ENCODE data around the gene CYP2A7. TPM values are rescaled to one million over a fixed set of nuclear protein-coding genes. Genes with fewer than 3 reads are reported as not detected.
"Not testable (repeated sequence)": the region's sequence is repeated elsewhere in the genome, so short reads cannot be mapped to it uniquely, and the experiment has no call there.

CYP2A7 gene
- polyA plus RNA-seq, 2 donors: 0.20 TPM; not detected in 1

GRCh38 chr19:40843653-40844052 lies 38.4 kb downstream of the CYP2A7 start:
- not testable (repeated sequence) for H3K4me3 ChIP-seq (ENCODE audit: low read depth in 1 of 2, low read length in 2 of 2); H3K36me3 ChIP-seq (ENCODE audit: control insufficient read depth in 2 of 2, insufficient read depth in 2 of 2, low read length in 1 of 2); H3K9me3 ChIP-seq (ENCODE audit: control insufficient read depth in 2 of 2, insufficient read depth in 1 of 2, low read depth in 1 of 2, low read length in 1 of 2); H3K27ac ChIP-seq (ENCODE audit: low read depth in 2 of 2, low read length in 1 of 2); H3K27me3 ChIP-seq (ENCODE audit: control insufficient read depth in 1 of 2, insufficient read depth in 2 of 2, low read length in 2 of 2); H3K4me1 ChIP-seq (ENCODE audit: control insufficient read depth in 2 of 2, insufficient read depth in 2 of 2, low read length in 1 of 2)
- 3 to 4% methylated on average over 13 to 16 of the region's 19 CpGs for WGBS, 2 donors

DNA sequence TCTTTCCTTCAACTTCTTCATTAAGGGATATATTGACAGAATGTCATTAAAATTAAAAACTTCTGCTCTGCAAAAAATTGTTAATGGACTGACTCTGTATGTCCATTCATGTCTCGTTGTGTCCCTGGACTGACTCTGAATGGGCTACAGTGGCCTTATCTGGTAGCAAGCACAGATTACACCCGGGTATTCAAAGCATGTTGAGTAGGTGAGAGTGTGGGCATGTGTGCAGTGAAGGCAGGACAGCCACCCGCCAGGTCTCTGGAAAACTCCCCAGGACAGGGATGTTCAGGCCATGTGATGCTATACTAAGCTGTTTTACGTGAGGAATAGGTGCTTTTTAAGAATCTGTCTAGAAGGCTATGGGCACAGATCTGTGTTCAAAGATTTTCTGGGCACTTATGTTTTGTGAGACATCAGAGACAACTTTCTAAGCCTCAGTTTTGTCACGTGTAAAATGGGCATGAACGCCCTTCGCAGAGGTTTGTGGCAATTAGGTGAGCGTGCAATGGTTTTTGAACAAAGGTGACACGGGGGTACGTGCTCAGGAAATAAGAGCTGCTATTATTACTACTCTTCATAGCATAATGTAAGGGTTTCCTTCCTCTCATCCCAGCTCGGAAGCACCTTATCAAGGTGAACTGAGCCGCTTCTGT lies 38.9 kb downstream of the CYP2A7 start:
- H3K36me3 ChIP-seq (ENCODE audit: control insufficient read depth in 2 of 2, insufficient read depth in 2 of 2, low read length in 1 of 2); H3K4me3 ChIP-seq (ENCODE audit: low read depth in 1 of 2, low read length in 2 of 2); H3K27me3 ChIP-seq (ENCODE audit: control insufficient read depth in 1 of 2, insufficient read depth in 2 of 2, low read length in 2 of 2); H3K4me1 ChIP-seq (ENCODE audit: control insufficient read depth in 2 of 2, insufficient read depth in 2 of 2, low read length in 1 of 2); H3K9me3 ChIP-seq (ENCODE audit: control insufficient read depth in 2 of 2, insufficient read depth in 1 of 2, low read depth in 1 of 2, low read length in 1 of 2); H3K27ac ChIP-seq (ENCODE audit: low read depth in 2 of 2, low read length in 1 of 2): not testable (repeated sequence)
- whole genome bisulfite sequencing, 2 donors: 38 to 47% methylated on average over 9 to 10 of the region's 12 CpGs

DNA sequence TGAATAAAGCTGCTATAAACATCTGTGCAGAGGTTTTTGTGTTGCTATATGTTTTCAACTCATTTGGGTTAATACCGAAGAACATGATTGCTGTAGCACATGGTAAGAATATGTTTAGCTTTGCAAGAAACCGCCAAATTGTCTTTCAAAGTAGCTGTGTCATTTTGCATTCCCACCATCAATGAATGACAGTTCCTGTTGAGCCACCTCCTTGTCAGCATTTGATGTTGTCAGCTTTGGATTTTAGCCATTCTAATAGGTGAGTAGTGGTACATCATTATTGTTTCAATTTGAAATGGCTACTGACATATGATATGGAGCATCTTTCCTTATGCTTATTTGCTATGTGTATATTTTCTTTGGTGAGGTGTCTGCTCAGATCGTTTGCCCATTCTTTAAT lies 40.0 kb downstream of the CYP2A7 start:
- not testable (repeated sequence) for H3K36me3 ChIP-seq (ENCODE audit: control insufficient read depth in 2 of 2, insufficient read depth in 2 of 2, low read length in 1 of 2); H3K4me1 ChIP-seq (ENCODE audit: control insufficient read depth in 2 of 2, insufficient read depth in 2 of 2, low read length in 1 of 2); H3K4me3 ChIP-seq (ENCODE audit: low read depth in 1 of 2, low read length in 2 of 2); H3K27me3 ChIP-seq (ENCODE audit: control insufficient read depth in 1 of 2, insufficient read depth in 2 of 2, low read length in 2 of 2); H3K27ac ChIP-seq (ENCODE audit: low read depth in 2 of 2, low read length in 1 of 2); H3K9me3 ChIP-seq (ENCODE audit: control insufficient read depth in 2 of 2, insufficient read depth in 1 of 2, low read depth in 1 of 2, low read length in 1 of 2)
- 90 to 93% methylated on average over 3 of the region's 3 CpGs for WGBS, 2 donors

- WGBS, 2 donors: 76 to 91% methylated on average over 1 of the region's 1 CpG
- H3K9me3 ChIP-seq (ENCODE audit: control insufficient read depth in 2 of 2, insufficient read depth in 1 of 2, low read depth in 1 of 2, low read length in 1 of 2); H3K36me3 ChIP-seq (ENCODE audit: control insufficient read depth in 2 of 2, insufficient read depth in 2 of 2, low read length in 1 of 2); H3K27me3 ChIP-seq (ENCODE audit: control insufficient read depth in 1 of 2, insufficient read depth in 2 of 2, low read length in 2 of 2); H3K4me1 ChIP-seq (ENCODE audit: control insufficient read depth in 2 of 2, insufficient read depth in 2 of 2, low read length in 1 of 2); H3K4me3 ChIP-seq (ENCODE audit: low read depth in 1 of 2, low read length in 2 of 2); H3K27ac ChIP-seq (ENCODE audit: low read depth in 2 of 2, low read length in 1 of 2): not testable (repeated sequence)
These were observed 43.6 kb downstream of the CYP2A7 start for GRCh38 chr19:40838477-40838876.

DNA sequence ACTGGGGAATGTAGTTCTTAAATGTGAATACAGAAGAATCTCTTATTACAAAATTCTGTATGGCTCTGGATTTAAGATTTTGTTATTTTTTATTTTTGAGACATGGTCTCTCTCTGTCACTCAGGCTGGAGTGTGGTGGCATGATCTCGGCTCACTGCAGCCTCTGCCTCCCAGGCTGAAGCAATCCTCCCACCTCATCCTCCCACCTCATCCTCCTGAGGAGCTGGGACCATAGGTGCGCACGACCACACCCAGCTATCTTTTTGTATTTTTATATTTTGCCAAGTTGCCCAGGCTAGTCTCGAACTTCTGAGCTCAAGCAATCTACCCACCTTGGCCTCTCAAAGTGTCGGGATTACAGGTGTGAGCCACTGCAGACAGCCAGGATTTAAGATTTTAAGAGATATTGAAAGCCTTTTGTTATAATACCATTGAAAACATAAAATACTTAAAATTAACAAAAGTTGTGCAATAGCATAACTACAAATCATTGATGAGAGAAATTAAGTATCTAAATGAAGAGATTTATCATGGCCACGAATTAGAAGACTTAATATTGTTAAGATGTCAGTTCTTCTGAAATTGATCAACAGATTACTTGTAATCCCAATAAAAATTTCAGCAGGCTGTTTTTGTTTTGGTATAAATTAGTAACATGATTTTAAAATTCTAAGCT lies 45.1 kb downstream of the CYP2A7 start:
- Histone ChIP-seq H3K9me3 (ENCODE audit: control insufficient read depth in 2 of 2, insufficient read depth in 1 of 2, low read depth in 1 of 2, low read length in 1 of 2) (no peaks in the 10 kb centered on the region), H3K36me3 (ENCODE audit: control insufficient read depth in 2 of 2, insufficient read depth in 2 of 2, low read length in 1 of 2) (no peaks in the 10 kb centered on the region), H3K27me3 (ENCODE audit: control insufficient read depth in 1 of 2, insufficient read depth in 2 of 2, low read length in 2 of 2) (no peaks in the 10 kb centered on the region), H3K4me1 (ENCODE audit: control insufficient read depth in 2 of 2, insufficient read depth in 2 of 2, low read length in 1 of 2) (no peaks in the 10 kb centered on the region), H3K27ac (ENCODE audit: low read depth in 2 of 2, low read length in 1 of 2) (no peak overlapping the region), H3K4me3 (ENCODE audit: low read depth in 1 of 2, low read length in 2 of 2) (no peak overlapping the region)
- WGBS, 2 donors: 80 to 82% methylated on average over 6 of the region's 6 CpGs

- H3K36me3 ChIP-seq (ENCODE audit: control insufficient read depth in 2 of 2, insufficient read depth in 2 of 2, low read length in 1 of 2); H3K27ac ChIP-seq (ENCODE audit: low read depth in 2 of 2, low read length in 1 of 2); H3K9me3 ChIP-seq (ENCODE audit: control insufficient read depth in 2 of 2, insufficient read depth in 1 of 2, low read depth in 1 of 2, low read length in 1 of 2); H3K27me3 ChIP-seq (ENCODE audit: control insufficient read depth in 1 of 2, insufficient read depth in 2 of 2, low read length in 2 of 2); H3K4me3 ChIP-seq (ENCODE audit: low read depth in 1 of 2, low read length in 2 of 2); H3K4me1 ChIP-seq (ENCODE audit: control insufficient read depth in 2 of 2, insufficient read depth in 2 of 2, low read length in 1 of 2): not testable (repeated sequence)
- WGBS, 2 donors: 49 to 60% methylated on average over 7 of the region's 7 CpGs
These were observed 48.1 kb downstream of the CYP2A7 start for GRCh38 chr19:40833728-40834533.

GRCh38 chr19:40832431-40832790 lies 49.6 kb downstream of the CYP2A7 start:
- H3K36me3 ChIP-seq (ENCODE audit: control insufficient read depth in 2 of 2, insufficient read depth in 2 of 2, low read length in 1 of 2); H3K27ac ChIP-seq (ENCODE audit: low read depth in 2 of 2, low read length in 1 of 2); H3K4me3 ChIP-seq (ENCODE audit: low read depth in 1 of 2, low read length in 2 of 2); H3K9me3 ChIP-seq (ENCODE audit: control insufficient read depth in 2 of 2, insufficient read depth in 1 of 2, low read depth in 1 of 2, low read length in 1 of 2); H3K27me3 ChIP-seq (ENCODE audit: control insufficient read depth in 1 of 2, insufficient read depth in 2 of 2, low read length in 2 of 2); H3K4me1 ChIP-seq (ENCODE audit: control insufficient read depth in 2 of 2, insufficient read depth in 2 of 2, low read length in 1 of 2): not testable (repeated sequence)
- 76% methylated on average over 4 of the region's 4 CpGs for WGBS, 2 donors

DNA sequence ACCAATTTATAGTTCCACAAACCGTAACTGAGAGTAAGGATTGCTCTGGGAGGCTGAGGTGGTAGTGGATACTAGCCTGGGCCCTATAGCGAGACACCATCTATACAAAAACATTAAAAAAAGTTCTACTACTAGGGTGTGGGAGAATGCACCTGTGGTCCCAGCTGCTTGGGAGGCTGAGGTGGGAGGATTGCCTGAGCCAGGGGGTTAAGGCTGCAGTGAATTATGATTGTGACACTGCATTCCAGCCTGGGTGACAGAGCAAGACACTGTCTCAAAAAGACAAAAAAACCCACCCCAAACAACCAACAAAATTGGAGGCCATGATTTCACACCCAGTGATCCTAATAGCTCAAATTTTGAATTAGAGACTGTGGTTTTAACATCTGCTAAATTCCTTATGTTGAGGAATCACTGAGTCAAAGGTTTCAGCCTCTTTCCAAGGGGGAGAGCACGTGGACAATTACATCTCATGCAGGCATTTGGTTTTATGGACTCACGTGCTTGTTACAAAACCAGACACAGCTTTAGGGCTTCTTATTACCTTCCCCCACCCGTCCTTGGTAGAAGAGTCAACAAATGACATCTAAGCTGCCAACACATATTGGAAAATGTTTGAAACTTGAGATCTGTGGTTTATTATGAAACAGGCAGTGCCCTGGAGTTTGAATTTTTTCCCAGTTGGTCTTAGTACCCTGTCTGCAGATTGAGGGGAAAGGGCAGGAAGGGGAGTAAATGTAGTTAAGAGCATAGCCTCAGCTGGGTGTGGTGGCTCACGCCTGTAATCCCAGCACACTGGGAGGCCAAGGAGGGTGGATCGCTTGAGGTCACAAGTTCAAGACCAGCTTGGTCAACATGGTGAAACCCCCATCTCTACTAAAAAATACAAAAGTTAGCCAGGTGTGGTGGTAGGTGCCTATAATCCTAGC lies 50.3 kb downstream of the CYP2A7 start:
- Histone ChIP-seq H3K27ac (ENCODE audit: low read depth in 2 of 2, low read length in 1 of 2) (no peak overlapping the region), H3K27me3 (ENCODE audit: control insufficient read depth in 1 of 2, insufficient read depth in 2 of 2, low read length in 2 of 2) (no peaks in the 10 kb centered on the region), H3K9me3 (ENCODE audit: control insufficient read depth in 2 of 2, insufficient read depth in 1 of 2, low read depth in 1 of 2, low read length in 1 of 2) (no peaks in the 10 kb centered on the region), H3K4me3 (ENCODE audit: low read depth in 1 of 2, low read length in 2 of 2) (no peak overlapping the region), H3K36me3 (ENCODE audit: control insufficient read depth in 2 of 2, insufficient read depth in 2 of 2, low read length in 1 of 2) (peaks cover 0 to 6% of the 10 kb centered on the region in 2 donors), H3K4me1 (ENCODE audit: control insufficient read depth in 2 of 2, insufficient read depth in 2 of 2, low read length in 1 of 2) (no peaks in the 10 kb centered on the region)
- WGBS, 2 donors: 61 to 67% methylated on average over 7 of the region's 7 CpGs

DNA sequence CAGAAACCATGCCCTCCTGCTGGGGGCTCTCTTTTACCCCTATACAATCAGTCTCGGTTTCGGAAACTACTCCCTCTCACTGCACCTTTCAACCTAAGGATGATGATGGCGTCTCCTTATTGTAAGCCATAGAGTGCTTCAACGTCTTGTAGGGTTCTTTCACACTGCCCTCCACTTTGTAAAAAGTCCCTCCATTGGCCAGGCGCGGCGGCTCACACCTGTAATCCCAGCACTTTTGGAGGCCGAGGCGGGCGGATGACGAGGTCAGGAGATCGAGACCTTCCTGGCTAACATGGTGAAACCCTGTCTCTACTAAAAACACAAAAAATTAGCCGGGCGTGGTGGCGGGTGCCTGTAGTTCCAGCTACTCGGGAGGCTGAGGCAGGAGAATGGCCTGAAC lies 51.3 kb downstream of the CYP2A7 start:
- not testable (repeated sequence) for H3K9me3 ChIP-seq (ENCODE audit: control insufficient read depth in 2 of 2, insufficient read depth in 1 of 2, low read depth in 1 of 2, low read length in 1 of 2); H3K27me3 ChIP-seq (ENCODE audit: control insufficient read depth in 1 of 2, insufficient read depth in 2 of 2, low read length in 2 of 2); H3K4me1 ChIP-seq (ENCODE audit: control insufficient read depth in 2 of 2, insufficient read depth in 2 of 2, low read length in 1 of 2); H3K4me3 ChIP-seq (ENCODE audit: low read depth in 1 of 2, low read length in 2 of 2); H3K27ac ChIP-seq (ENCODE audit: low read depth in 2 of 2, low read length in 1 of 2); H3K36me3 ChIP-seq (ENCODE audit: control insufficient read depth in 2 of 2, insufficient read depth in 2 of 2, low read length in 1 of 2)
- 93% methylated on average over 15 to 16 of the region's 16 CpGs for WGBS, 2 donors
